Spleen (tissue), 7 donors: ENCODE measurements around the gene RIPOR2.

Source experiments
- CTCF ChIP-seq, 11 experiments: fragments of 200-600 bp in 7 of 11; fragments of 450-650 bp in 4 of 11; sonication (generic) in 4 of 11; IDR thresholded peaks in 8 of 11; conservative IDR thresholded peaks in 3 of 11; 1 replicate in 7 of 11; 2 replicates in 4 of 11; pipeline versions ENCODE4 v1.4.0 to v1.8.0; 2016 to 2021; ENCODE audit warnings: antibody characterized with exemption in 11 of 11, inconsistent platforms in 4 of 11, mild to moderate bottlenecking in 1 of 11
- POLR2A ChIP-seq, 3 donors: fragments of 450-650 bp; IDR thresholded peaks; one replicate each; pipeline ENCODE4 v1.5.1; 2017; ENCODE audit warnings: antibody characterized with exemption in 3 of 3, mild to moderate bottlenecking in 1 of 3
- donor health status: DM: no; HTN: no; CAD: no; lungs with moderate emphysema.
- donor health status: DM: no; HTN: no; CAD: no.
- donor health status: DM: no; HTN: no; CAD: no.

GRCh38 chr6:24766680-24767462, 168.9 kb downstream of the RIPOR2 start:
- TF ChIP-seq POLR2A (IDR thresholded peaks at IDR 0.05) (no peak), CTCF (IDR thresholded peaks at IDR 0.05 in 8 of 11, conservative IDR thresholded peaks at IDR 0.05 in 3 of 11) (peak in 9 of 11 experiments; percentile 20 to 66 (median 54))
